T-helper 2 cell treated with Interferon-gamma antibody and Interleukin-4, amounts not matched to agents 100 ng/mL and 5 ng/mL, for 36 hours (primary cell): ENCODE data around the gene KIFC3. TPM values are rescaled to one million over a fixed set of nuclear protein-coding genes. Genes with fewer than 3 reads are reported as not detected.
"Not testable (repeated sequence)": the region's sequence is repeated elsewhere in the genome, so short reads cannot be mapped to it uniquely, and the experiment has no call there.

Experiments used
- intact Hi-C: fragments of 100-400 bp; cut with micrococcal nuclease; formaldehyde crosslinking; loops from one replicate; pipeline ENCODE4 v1.15.1; 2023
- total RNA-seq: library from RNA; stranded (reverse); gene quantifications from 2 replicates; pipeline ENCODE4 v1.2.3, GENCODE V29; 2022

Gene KIFC3
- total RNA-seq, 1 donor from 2014 or later = not detected

- intact Hi-C loops = no loop called here
Observed at GRCh38 chr16:57805176-57805575, 2.9 kb upstream of the KIFC3 start.

- intact Hi-C loops = loop anchor here (5.0 kb wide), 1 partner anchor 183 kb away; no protein-coding TSS in a partner anchor
Observed at GRCh38 chr16:57804111-57804837, 2.0 kb upstream of the KIFC3 start.

GRCh38 chr16:57803134-57803990, 1.1 kb upstream of the KIFC3 start:
- intact Hi-C loops = loop anchor here (5.0 kb wide), 1 partner anchor 184 kb away; no protein-coding TSS in a partner anchor

GRCh38 chr16:57801809-57802340, 416 bp downstream of the KIFC3 start:
- intact Hi-C loops = loop anchor here (5.0 kb wide), 1 partner anchor 185 kb away; no protein-coding TSS in a partner anchor

GRCh38 chr16:57801098-57801808, 1.0 kb downstream of the KIFC3 start:
- intact Hi-C loops = loop anchor here (5.0 kb wide), 1 partner anchor 186 kb away; no protein-coding TSS in a partner anchor

GRCh38 chr16:57800200-57801097, 1.8 kb downstream of the KIFC3 start:
- intact Hi-C loops = loop anchor here (5.0 kb wide), 1 partner anchor 187 kb away; no protein-coding TSS in a partner anchor

- intact Hi-C loops = loop anchor here (5.0 kb wide), 1 partner anchor 188 kb away; no protein-coding TSS in a partner anchor
Observed at GRCh38 chr16:57799600-57800199, 2.6 kb downstream of the KIFC3 start.

- intact Hi-C loops = no loop called here
Observed at GRCh38 chr16:57798953-57799599, 3.2 kb downstream of the KIFC3 start.

GRCh38 chr16:57798267-57798810, 4.0 kb downstream of the KIFC3 start:
- intact Hi-C loops = no loop called here

GRCh38 chr16:57797526-57798266, 4.6 kb downstream of the KIFC3 start:
- intact Hi-C loops = no loop called here

- intact Hi-C loops = no loop called here
Observed at GRCh38 chr16:57797216-57797525, 5.1 kb downstream of the KIFC3 start.

GRCh38 chr16:57796014-57796413, 6.3 kb downstream of the KIFC3 start:
- intact Hi-C loops = not testable (repeated sequence)

- intact Hi-C loops = no loop called here
Observed at GRCh38 chr16:57795431-57795878, 6.8 kb downstream of the KIFC3 start.

- intact Hi-C loops = no loop called here
Observed at GRCh38 chr16:57794849-57795430, 7.4 kb downstream of the KIFC3 start.

GRCh38 chr16:57791893-57792461, 10.3 kb downstream of the KIFC3 start:
- intact Hi-C loops = no loop called here

GRCh38 chr16:57791195-57791892, 10.9 kb downstream of the KIFC3 start:
- intact Hi-C loops = no loop called here

GRCh38 chr16:57788951-57789350, 13.3 kb downstream of the KIFC3 start:
- intact Hi-C loops = no loop called here
